GM18867 (cell line): ENCODE results near the gene WNT2.
"Not testable (repeated sequence)": the region's sequence is repeated elsewhere in the genome, so short reads cannot be mapped to it uniquely, and the experiment has no call there.

Experiments
- ATAC-seq: cut with Tn5 transposase; IDR thresholded peaks from one replicate; pipeline ENCODE4 v1.9.1; 2021; ENCODE audit warnings: mild to moderate bottlenecking, moderate library complexity; ENCODE audit not compliant: unreplicated experiment

The WNT2 gene

GRCh38 chr7:117312593-117313580 is 10.0 kb downstream of the WNT2 start:
- ATAC-seq, result no peak

GRCh38 chr7:117308891-117309290 is 14.0 kb downstream of the WNT2 start:
- ATAC-seq, result no peak

- no peak for ATAC-seq
These were observed 20.5 kb downstream of the WNT2 start for GRCh38 chr7:117302396-117302795.

- ATAC-seq, result not testable (repeated sequence)
These were observed 22.4 kb downstream of the WNT2 start for GRCh38 chr7:117300506-117300905.

- no peak for ATAC-seq
These were observed 25.3 kb downstream of the WNT2 start for GRCh38 chr7:117297606-117298005.

- ATAC-seq, result no peak
These were observed 26.8 kb downstream of the WNT2 start for GRCh38 chr7:117296066-117296465.

GRCh38 chr7:117285826-117286225 is 37.0 kb downstream of the WNT2 start:
- no peak for ATAC-seq

- no peak for ATAC-seq
These were observed 38.2 kb downstream of the WNT2 start for GRCh38 chr7:117284692-117285091.

- no peak for ATAC-seq
These were observed 39.1 kb downstream of the WNT2 start for GRCh38 chr7:117283779-117284178.

GRCh38 chr7:117283371-117283770 is 39.5 kb downstream of the WNT2 start:
- ATAC-seq, result no peak

GRCh38 chr7:117282239-117282812 is 40.5 kb downstream of the WNT2 start:
- no peak for ATAC-seq

- ATAC-seq, result no peak
These were observed 41.3 kb downstream of the WNT2 start for GRCh38 chr7:117281562-117281961.

- no peak for ATAC-seq
These were observed 42.8 kb downstream of the WNT2 start for GRCh38 chr7:117279931-117280557.

GRCh38 chr7:117279203-117279602 is 43.7 kb downstream of the WNT2 start:
- no peak for ATAC-seq

GRCh38 chr7:117278040-117278439 is 44.8 kb downstream of the WNT2 start:
- no peak for ATAC-seq

GRCh38 chr7:117277576-117277975 is 45.3 kb downstream of the WNT2 start:
- no peak for ATAC-seq

GRCh38 chr7:117274951-117275350 is 47.9 kb downstream of the WNT2 start:
- no peak for ATAC-seq

GRCh38 chr7:117273814-117274225 is 49.0 kb downstream of the WNT2 start:
- no peak for ATAC-seq

- no peak for ATAC-seq
These were observed 49.5 kb downstream of the WNT2 start for GRCh38 chr7:117273325-117273724.

- ATAC-seq, result no peak
These were observed 50.7 kb downstream of the WNT2 start for GRCh38 chr7:117272017-117272759.

GRCh38 chr7:117271566-117271965 is 51.3 kb downstream of the WNT2 start:
- no peak for ATAC-seq
